HG03095 (cell line): Measurements from ENCODE around the gene PRKAR1A.
A peak's percentile ranks its signal among the peaks of the same experiment; 100 is the strongest.
"Not testable (repeated sequence)": the region's sequence is repeated elsewhere in the genome, so short reads cannot be mapped to it uniquely, and the experiment has no call there.

ENCODE experiments used
- ATAC-seq: cut with Tn5 transposase; IDR thresholded peaks from one replicate; pipeline ENCODE4 v1.9.1; 2021; ENCODE audit warnings: moderate library complexity; ENCODE audit not compliant: unreplicated experiment

The PRKAR1A gene

GRCh38 chr17:68511254-68511670 lies 968 bp upstream of the PRKAR1A start:
- ATAC-seq: no peak

- ATAC-seq: peak; percentile 43
These were observed 471 bp upstream of the PRKAR1A start for GRCh38 chr17:68511671-68512246.

- no peak for ATAC-seq
These were observed 787 bp downstream of the PRKAR1A start for GRCh38 chr17:68512960-68513474.

GRCh38 chr17:68513932-68514331 lies 1.7 kb downstream of the PRKAR1A start:
- ATAC-seq: no peak

GRCh38 chr17:68514831-68515635 lies 2.8 kb downstream of the PRKAR1A start:
- ATAC-seq: no peak

- no peak for ATAC-seq
These were observed 4.5 kb downstream of the PRKAR1A start for GRCh38 chr17:68516732-68517131.

- not testable (repeated sequence) for ATAC-seq
These were observed 5.4 kb downstream of the PRKAR1A start for GRCh38 chr17:68517605-68518004.

- no peak for ATAC-seq
These were observed 6.0 kb downstream of the PRKAR1A start for GRCh38 chr17:68518063-68518815.

GRCh38 chr17:68519051-68519450 lies 6.8 kb downstream of the PRKAR1A start:
- ATAC-seq: not testable (repeated sequence)

GRCh38 chr17:68519911-68520310 lies 7.7 kb downstream of the PRKAR1A start:
- ATAC-seq: no peak

GRCh38 chr17:68522266-68522665 lies 10.0 kb downstream of the PRKAR1A start:
- no peak for ATAC-seq

GRCh38 chr17:68526548-68526947 lies 14.3 kb downstream of the PRKAR1A start:
- ATAC-seq: no peak

- ATAC-seq: no peak
These were observed 15.1 kb downstream of the PRKAR1A start for GRCh38 chr17:68527314-68527713.

GRCh38 chr17:68531252-68531651 lies 19.0 kb downstream of the PRKAR1A start:
- ATAC-seq: no peak

- ATAC-seq: no peak
These were observed 20.6 kb downstream of the PRKAR1A start for GRCh38 chr17:68532826-68533225.

- no peak for ATAC-seq
These were observed 21.9 kb downstream of the PRKAR1A start for GRCh38 chr17:68533887-68534694.

- no peak for ATAC-seq
These were observed 22.5 kb downstream of the PRKAR1A start for GRCh38 chr17:68534695-68535088.

GRCh38 chr17:68535922-68536321 lies 23.7 kb downstream of the PRKAR1A start:
- no peak for ATAC-seq

- no peak for ATAC-seq
These were observed 27.6 kb downstream of the PRKAR1A start for GRCh38 chr17:68539548-68540467.

- no peak for ATAC-seq
These were observed 28.8 kb downstream of the PRKAR1A start for GRCh38 chr17:68540981-68541380.
